HT1080 (cell line): ENCODE results near the gene TRIM66. TPM values are rescaled to one million over a fixed set of nuclear protein-coding genes. Genes with fewer than 3 reads are reported as not detected.
A peak's percentile ranks its signal among the peaks of the same experiment; 100 is the strongest.

Experiments used
- DNase-seq: peaks from one replicate; pipeline ENCODE4 v3.0.0-alpha.2; 2015; ENCODE audit warnings: low read depth
- total RNA-seq: library from RNA; depleted of rRNA; stranded (reverse); fragments of >200 nt; shearing (Covaris generic); gene quantifications from 2 replicates; pipeline ENCODE4 v1.2.3, GENCODE V29; 2014

TRIM66 gene
- total RNA-seq, 1 experiment from 2014 or later: 6.7 TPM

- DNase-seq: no peak
Measured at GRCh38 chr11:8612522-8612921, 69.9 kb downstream of the TRIM66 start.

- DNase-seq: no peak
Measured at GRCh38 chr11:8610532-8611116, 71.8 kb downstream of the TRIM66 start.

GRCh38 chr11:8608652-8609051 lies 73.8 kb downstream of the TRIM66 start:
- peak; percentile 72 for DNase-seq

GRCh38 chr11:8605971-8606563 lies 76.4 kb downstream of the TRIM66 start:
- DNase-seq: no peak

- DNase-seq: peak; percentile 100
Measured at GRCh38 chr11:8604078-8604723, 78.3 kb downstream of the TRIM66 start.

GRCh38 chr11:8603696-8604077 lies 78.8 kb downstream of the TRIM66 start:
- no peak for DNase-seq

GRCh38 chr11:8601376-8602133 lies 80.9 kb downstream of the TRIM66 start:
- no peak for DNase-seq

- DNase-seq: no peak
Measured at GRCh38 chr11:8598506-8598905, 84.0 kb downstream of the TRIM66 start.

GRCh38 chr11:8597182-8597581 lies 85.3 kb downstream of the TRIM66 start:
- peak; percentile 46 for DNase-seq

- no peak for DNase-seq
Measured at GRCh38 chr11:8596504-8597046, 85.9 kb downstream of the TRIM66 start.

GRCh38 chr11:8593935-8594909 lies 88.2 kb downstream of the TRIM66 start, which contains the start of gene STK33:
TSS of gene STK33 (minus strand) at chr11:8594228. CDS start at chr11:8474905, 119,323 bp downstream.
- DNase-seq: peak; percentile 82

- no peak for DNase-seq
Measured at GRCh38 chr11:8593455-8593854, 89.0 kb downstream of the TRIM66 start.

GRCh38 chr11:8587915-8588314 lies 94.5 kb downstream of the TRIM66 start:
- DNase-seq: no peak

GRCh38 chr11:8586805-8587204 lies 95.7 kb downstream of the TRIM66 start:
- peak; percentile 30 for DNase-seq

- DNase-seq: no peak
Measured at GRCh38 chr11:8586184-8586583, 96.3 kb downstream of the TRIM66 start.

- DNase-seq: no peak
Measured at GRCh38 chr11:8584511-8584910, 98.0 kb downstream of the TRIM66 start.

- DNase-seq: no peak
Measured at GRCh38 chr11:8584082-8584481, 98.4 kb downstream of the TRIM66 start.

GRCh38 chr11:8581300-8581699 lies 101.2 kb downstream of the TRIM66 start:
- DNase-seq: no peak

GRCh38 chr11:8577791-8578581 lies 104.5 kb downstream of the TRIM66 start:
- peak; percentile 26 for DNase-seq

- DNase-seq: no peak
Measured at GRCh38 chr11:8574798-8575197, 107.7 kb downstream of the TRIM66 start.
